Natural killer cell (primary cell): ENCODE data around the gene KRT36. TPM values are rescaled to one million over a fixed set of nuclear protein-coding genes. Genes with fewer than 3 reads are reported as not detected.

ENCODE experiments used
- ATAC-seq, 3 donors: fragments of 150-1000 bp in 2 of 3; fragments of 200-7000 bp in 1 of 3; cut with Tn5 transposase; 1 replicate in 1 of 3; 2 replicates in 2 of 3; pipeline ENCODE4 v1.10.0; 2021; ENCODE audit warnings: mild to moderate bottlenecking in 2 of 3, moderate library complexity in 2 of 3
- DNase-seq, 2 donors: peaks; one replicate each; pipeline versions ENCODE4 v3.0.0 to v3.0.0-alpha.2; 2013 to 2021; ENCODE audit warnings: mixed read lengths in 1 of 2
- H3K27ac ChIP-seq: one replicate; pipeline ENCODE4 v1.5.1; 2013; ENCODE audit warnings: mild to moderate bottlenecking, low read length
- H3K27me3 ChIP-seq: one replicate; pipeline ENCODE4 v1.6.1; 2013; ENCODE audit warnings: low read length; ENCODE audit not compliant: control insufficient read depth, insufficient read depth
- H3K36me3 ChIP-seq: one replicate; pipeline ENCODE4 v1.6.1; 2013; ENCODE audit warnings: low read length; ENCODE audit not compliant: control insufficient read depth, insufficient read depth
- H3K4me1 ChIP-seq: one replicate; pipeline ENCODE4 v1.6.1; 2013; ENCODE audit warnings: low read length; ENCODE audit not compliant: control insufficient read depth, insufficient read depth
- H3K4me3 ChIP-seq: one replicate; pipeline ENCODE4 v1.5.1; 2013; ENCODE audit warnings: low read length
- H3K9me3 ChIP-seq: one replicate; pipeline ENCODE4 v1.6.1; 2013; ENCODE audit warnings: low read length; ENCODE audit not compliant: control insufficient read depth, insufficient read depth
- H3K27ac Mint-ChIP-seq, 2 donors: one replicate each; pipeline ENCODE4 v1.8.0; 2022; ENCODE audit warnings: mild to moderate bottlenecking in 2 of 2, mixed read lengths in 2 of 2, moderate library complexity in 1 of 2
- H3K27me3 Mint-ChIP-seq, 2 donors: one replicate each; pipeline ENCODE4 v1.8.0; 2022; ENCODE audit warnings: low read depth in 2 of 2, mixed read lengths in 2 of 2
- H3K36me3 Mint-ChIP-seq: one replicate; pipeline ENCODE4 v1.8.0; 2022; ENCODE audit warnings: mixed read lengths
- H3K4me1 Mint-ChIP-seq, 2 donors: one replicate each; pipeline ENCODE4 v1.8.0; 2022; ENCODE audit warnings: mixed read lengths in 2 of 2
- H3K4me3 Mint-ChIP-seq: one replicate; pipeline ENCODE4 v1.8.0; 2022; ENCODE audit warnings: mild to moderate bottlenecking, moderate library complexity, mixed read lengths
- H3K9me3 Mint-ChIP-seq, 2 donors: one replicate each; pipeline ENCODE4 v1.8.0; 2022; ENCODE audit warnings: mixed read lengths in 2 of 2
- WGBS: methylation state at CpG from one replicate; pipeline ENCODE4 v1.1.7; 2013; ENCODE audit warnings: missing lambda C conversion rate; ENCODE audit not compliant: insufficient coverage; 5-methylcytosine and 5-hydroxymethylcytosine counted together
- intact Hi-C: fragments of 100-400 bp; cut with micrococcal nuclease; formaldehyde crosslinking; loops from one replicate; pipeline ENCODE4 v1.14.2; 2022
- total RNA-seq, 4 donors: library from RNA; stranded (reverse); fragments of 120-200 nt in 1 of 4; gene quantifications; one replicate each; pipeline versions ENCODE4 v1.2.3 to v1.2.4, GENCODE V29; 2013 to 2022
- TF ChIP-seq, protein P1 (sequence below): fragments of 200-600 bp; IDR thresholded peaks from one replicate; pipeline ENCODE4 v1.8.0; 2022; ENCODE audit warnings: antibody characterized with exemption

KRT36 gene
- total RNA-seq, 3 donors from 2014 or later (not counting 1 experiment from before 2014, with no cell fraction given) = not detected

DNA sequence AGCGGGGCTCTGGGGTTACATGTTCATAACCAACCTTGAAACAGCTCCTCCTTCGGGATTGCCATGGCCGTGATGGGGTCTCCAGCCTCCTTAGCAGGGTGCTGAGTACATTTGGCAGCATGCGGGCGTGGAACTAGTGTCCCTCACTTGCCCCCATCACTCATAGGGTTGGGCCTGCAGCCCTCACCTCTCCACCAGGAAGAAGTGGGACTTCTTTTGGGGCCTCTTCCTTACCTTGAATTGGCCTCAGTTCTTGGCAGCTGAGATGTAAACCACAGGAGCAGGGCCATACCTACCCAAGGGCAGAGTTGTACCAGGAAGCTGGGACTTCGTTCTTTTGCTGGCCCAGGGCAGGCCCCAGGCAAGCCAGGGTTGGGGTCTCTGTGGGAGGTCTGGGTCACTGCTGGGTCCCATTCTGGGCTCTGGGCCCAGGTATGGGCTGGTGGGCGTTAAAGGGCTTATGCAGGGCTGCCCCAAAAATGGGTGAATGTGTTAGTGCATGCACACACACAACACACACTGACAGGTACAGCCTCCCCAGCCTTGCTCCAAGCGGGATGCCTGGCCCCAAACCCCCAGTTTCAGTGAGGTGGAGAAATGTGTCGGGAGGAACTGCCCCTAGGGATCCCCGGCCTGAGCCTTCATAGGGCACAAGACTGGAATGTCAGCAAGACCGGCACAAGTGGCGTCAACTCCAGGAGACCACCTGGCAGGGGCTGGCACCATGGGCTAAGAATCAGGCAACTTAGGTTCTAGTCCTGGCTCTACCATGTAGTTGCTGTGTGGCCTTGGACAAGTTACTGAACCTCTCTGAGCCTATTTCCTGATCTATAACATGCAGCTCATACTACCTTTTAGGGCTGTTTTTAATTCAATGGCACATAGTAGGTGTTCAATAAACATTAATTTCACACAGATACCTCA, 32.9 kb upstream of the KRT36 start:
- no peak for ATAC-seq
- no peaks in the 10 kb centered on the region for H3K36me3 ChIP-seq
- Mint-ChIP-seq H3K27ac (no peak overlapping the region), H3K36me3 (no peaks in the 10 kb centered on the region), H3K9me3 (no peaks in the 10 kb centered on the region), H3K4me1 (no peaks in the 10 kb centered on the region), H3K27me3 (peaks cover 6 to 16% of the 10 kb centered on the region in 2 donors), H3K4me3 (no peak overlapping the region)
- H3K27ac ChIP-seq = no peak overlapping the region
- H3K4me1 ChIP-seq = peaks cover 7% of the 10 kb centered on the region
- TF ChIP-seq, protein P1, sequence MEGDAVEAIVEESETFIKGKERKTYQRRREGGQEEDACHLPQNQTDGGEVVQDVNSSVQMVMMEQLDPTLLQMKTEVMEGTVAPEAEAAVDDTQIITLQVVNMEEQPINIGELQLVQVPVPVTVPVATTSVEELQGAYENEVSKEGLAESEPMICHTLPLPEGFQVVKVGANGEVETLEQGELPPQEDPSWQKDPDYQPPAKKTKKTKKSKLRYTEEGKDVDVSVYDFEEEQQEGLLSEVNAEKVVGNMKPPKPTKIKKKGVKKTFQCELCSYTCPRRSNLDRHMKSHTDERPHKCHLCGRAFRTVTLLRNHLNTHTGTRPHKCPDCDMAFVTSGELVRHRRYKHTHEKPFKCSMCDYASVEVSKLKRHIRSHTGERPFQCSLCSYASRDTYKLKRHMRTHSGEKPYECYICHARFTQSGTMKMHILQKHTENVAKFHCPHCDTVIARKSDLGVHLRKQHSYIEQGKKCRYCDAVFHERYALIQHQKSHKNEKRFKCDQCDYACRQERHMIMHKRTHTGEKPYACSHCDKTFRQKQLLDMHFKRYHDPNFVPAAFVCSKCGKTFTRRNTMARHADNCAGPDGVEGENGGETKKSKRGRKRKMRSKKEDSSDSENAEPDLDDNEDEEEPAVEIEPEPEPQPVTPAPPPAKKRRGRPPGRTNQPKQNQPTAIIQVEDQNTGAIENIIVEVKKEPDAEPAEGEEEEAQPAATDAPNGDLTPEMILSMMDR = no peak
- intact Hi-C loops = no loop called here
- no peaks in the 10 kb centered on the region for H3K9me3 ChIP-seq
- WGBS = 87% methylated on average over 11 of the region's 12 CpGs
- DNase-seq = no peak
- no peak overlapping the region for H3K4me3 ChIP-seq
- peaks cover 9% of the 10 kb centered on the region for H3K27me3 ChIP-seq

DNA sequence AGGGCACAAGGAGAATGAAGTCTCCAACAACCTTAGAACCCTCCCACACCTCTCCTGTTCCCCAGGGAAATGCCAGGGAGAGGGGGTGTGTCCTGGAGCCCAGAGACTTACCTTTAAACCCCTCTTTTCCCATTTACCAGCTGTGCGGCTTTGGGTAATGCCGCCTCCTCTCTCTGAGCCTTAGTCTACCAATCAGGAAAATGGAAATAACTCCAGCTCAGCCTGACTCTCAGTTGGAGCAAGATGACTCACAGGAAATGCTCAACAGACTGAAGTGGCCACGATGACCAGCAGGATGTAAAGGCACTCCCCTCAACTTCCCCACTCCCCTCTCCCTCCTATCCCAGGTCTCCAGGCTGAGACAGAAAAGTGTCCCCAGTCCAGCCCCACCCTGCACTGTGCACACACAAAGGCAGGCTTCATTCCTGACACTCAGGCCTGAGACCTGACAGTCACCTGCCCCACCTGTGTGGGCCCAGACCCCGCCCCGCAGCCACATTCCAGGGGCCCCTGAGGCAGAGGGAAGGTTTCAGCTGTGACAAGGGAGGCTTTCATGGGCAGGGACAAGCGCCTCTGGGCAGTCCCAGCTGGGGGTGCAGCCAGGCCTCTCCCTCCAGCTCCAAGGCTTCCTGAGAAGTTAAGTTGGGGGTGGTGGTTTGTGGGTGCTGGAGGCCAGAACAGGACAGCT, 32.0 kb upstream of the KRT36 start:
- Mint-ChIP-seq H3K9me3 (no peaks in the 10 kb centered on the region), H3K4me3 (no peak overlapping the region), H3K27ac (no peak overlapping the region), H3K27me3 (peaks cover under 1 to 8% of the 10 kb centered on the region in 2 donors), H3K36me3 (no peaks in the 10 kb centered on the region), H3K4me1 (no peaks in the 10 kb centered on the region)
- Histone ChIP-seq H3K36me3 (no peaks in the 10 kb centered on the region), H3K4me3 (no peak overlapping the region), H3K9me3 (no peaks in the 10 kb centered on the region), H3K4me1 (no peaks in the 10 kb centered on the region), H3K27me3 (peaks cover under 1% of the 10 kb centered on the region), H3K27ac (no peak overlapping the region)
- 77% methylated on average over 6 of the region's 6 CpGs for WGBS
- DNase-seq (no peak), ATAC-seq (no peak)
- TF ChIP-seq, protein P1 = no peak
- intact Hi-C loops = no loop called here

DNA sequence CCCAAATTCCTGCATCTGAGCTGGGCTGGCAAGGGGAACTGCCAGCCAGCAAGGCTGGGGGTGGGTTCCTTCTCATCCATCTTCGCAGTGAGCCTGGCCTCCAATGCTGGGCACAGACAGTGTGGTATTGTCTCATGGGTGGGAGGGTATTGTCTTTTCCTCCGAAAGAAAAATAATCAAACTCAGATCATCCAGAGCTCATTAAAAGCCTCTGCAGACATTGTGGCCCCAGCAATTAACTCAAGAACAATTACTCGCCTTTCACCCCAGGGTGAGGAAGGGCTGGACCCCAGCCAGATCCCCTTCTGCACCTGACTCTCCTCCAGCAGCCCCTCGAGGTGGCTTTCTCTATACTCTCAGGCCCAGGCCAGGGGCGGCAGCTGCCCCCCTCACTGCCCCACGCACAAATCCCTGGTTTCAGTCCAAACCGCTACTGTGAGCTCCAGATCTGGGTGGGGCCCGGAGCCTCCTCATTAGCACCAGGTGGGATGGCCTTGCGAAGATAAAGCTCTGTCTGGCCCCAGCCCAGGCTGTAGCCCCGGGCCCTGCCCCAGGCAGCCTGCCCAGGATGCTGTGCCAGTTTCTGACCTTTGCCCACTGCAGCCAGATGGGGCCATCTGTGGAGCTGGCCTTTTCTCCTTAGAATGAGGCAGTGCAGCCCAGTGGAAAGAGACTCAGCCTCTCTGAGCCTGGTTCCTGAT, 31.3 kb upstream of the KRT36 start:
- Mint-ChIP-seq H3K4me3 (no peak overlapping the region), H3K27ac (no peak overlapping the region), H3K27me3 (peaks cover 0 to 7% of the 10 kb centered on the region in 2 donors), H3K9me3 (no peaks in the 10 kb centered on the region), H3K36me3 (no peaks in the 10 kb centered on the region), H3K4me1 (no peaks in the 10 kb centered on the region)
- WGBS = 82% methylated on average over 9 of the region's 10 CpGs
- Histone ChIP-seq H3K27ac (no peak overlapping the region), H3K27me3 (no peaks in the 10 kb centered on the region), H3K36me3 (no peaks in the 10 kb centered on the region), H3K9me3 (no peaks in the 10 kb centered on the region), H3K4me3 (no peak overlapping the region), H3K4me1 (no peaks in the 10 kb centered on the region)
- ATAC-seq (no peak), DNase-seq (no peak)
- TF ChIP-seq, protein P1 = no peak
- intact Hi-C loops = no loop called here
